GM12878 (cell line): ENCODE measurements around the gene MAGEB17. TPM values are rescaled to one million over a fixed set of nuclear protein-coding genes. Genes with fewer than 3 reads are reported as not detected.

ENCODE experiments used
- MEF2A ChIP-seq: IDR thresholded peaks from 2 replicates; pipeline ENCODE4 v1.6.1; 2011; ENCODE audit warnings: low read depth, mild to moderate bottlenecking, low read length, moderate library complexity; ENCODE audit not compliant: insufficient read depth
- MXI1 ChIP-seq: fragments of 150-350 bp; IDR thresholded peaks from 2 replicates; pipeline ENCODE4 v1.6.1; 2011; ENCODE audit warnings: low read depth, mild to moderate bottlenecking, inconsistent platforms, low read length, improper control_type of control experiment
- NRF1 ChIP-seq: conservative IDR thresholded peaks from 2 replicates; pipeline ENCODE4 v1.6.1; 2011; ENCODE audit warnings: mild to moderate bottlenecking, low read depth, low read length, improper control_type of control experiment
- PAX5 ChIP-seq: IDR thresholded peaks from 2 replicates; pipeline ENCODE4 v1.6.1; 2011; ENCODE audit warnings: low read depth, low read length, borderline replicate concordance
- ZNF207 ChIP-seq: fragments of 450-650 bp; IDR thresholded peaks from 2 replicates; pipeline ENCODE4 v1.6.1; 2014; ENCODE audit warnings: antibody characterized with exemption, mild to moderate bottlenecking, borderline replicate concordance
- ZNF622 ChIP-seq: fragments of 450-650 bp; IDR thresholded peaks from 2 replicates; pipeline ENCODE4 v1.6.1; 2017; ENCODE audit warnings: mild to moderate bottlenecking, inconsistent platforms
- polyA plus RNA-seq, 11 experiments: library from polyadenylated mRNA; depleted of rRNA in 4 of 11; unstranded in 6 of 11; stranded (reverse) in 5 of 11; fragments of >200 nt; fragmentation: Nextera tagmentation in 4 of 11; fragmentation: Illumina TruSeq in 1 of 11; extraction: Ambion mirVana in 4 of 11; extraction: Trizol in 1 of 11; gene quantifications; 1 replicate in 1 of 11; 2 replicates in 10 of 11; pipeline versions ENCODE4 v1.2.1 to v1.2.3, GENCODE V29; 2011 to 2016; ENCODE audit warnings: inconsistent platforms in 2 of 11, missing spikeins in 2 of 11, low read depth in 1 of 11
- total RNA-seq, 4 experiments: library from RNA; depleted of rRNA in 3 of 4; stranded (reverse); fragments of >200 nt in 3 of 4; fragmentation: Illumina TruSeq in 1 of 4; extraction: Trizol in 1 of 4; gene quantifications; 2 replicates each; pipeline versions ENCODE4 v1.2.1 to v1.2.3, GENCODE V29; 2013 to 2021
- TF ChIP-seq, protein P1 (sequence below): fragments of 450-650 bp; IDR thresholded peaks from 2 replicates; pipeline ENCODE4 v1.6.1; 2017; ENCODE audit warnings: mild to moderate bottlenecking, moderate library complexity
- TF ChIP-seq, protein P2 (sequence below): IDR thresholded peaks from 2 replicates; pipeline ENCODE4 v1.6.1; 2011; ENCODE audit warnings: low read depth, mild to moderate bottlenecking, low read length, moderate library complexity, borderline replicate concordance; ENCODE audit errors: extremely low read depth
- TF ChIP-seq, protein P3 (sequence below): fragments of 450-650 bp; conservative IDR thresholded peaks from 2 replicates; pipeline ENCODE4 v1.6.1; 2017; ENCODE audit warnings: mild to moderate bottlenecking, moderate library complexity

MAGEB17 gene
- total and polyA plus RNA-seq, 10 of the 15 experiments (the other 5 are each of a cell fraction or from before 2014, with no cell fraction given) = 0.05 to 0.21 TPM; not detected in 8

DNA sequence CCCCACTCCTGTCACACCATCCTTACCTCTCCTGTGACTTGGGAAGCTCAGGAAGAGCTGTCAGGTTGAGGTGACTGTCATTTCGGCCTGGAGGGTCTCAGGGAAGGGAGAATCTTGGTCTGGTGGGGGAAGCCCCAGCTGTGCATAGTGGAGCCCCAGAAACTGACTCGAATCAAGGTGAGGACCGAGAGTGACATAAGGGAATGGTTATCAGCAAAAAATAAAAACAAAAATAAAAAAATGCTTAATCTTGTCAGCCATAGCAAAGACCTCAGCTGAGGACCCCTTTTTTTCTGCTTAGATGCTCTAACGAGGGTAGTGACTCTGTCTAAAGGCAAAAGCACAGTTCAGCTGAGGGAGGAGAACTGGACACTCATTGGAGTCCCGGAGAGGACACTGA, at the start of gene MAGEB17 (continued):
- TF ChIP-seq, protein P1, sequence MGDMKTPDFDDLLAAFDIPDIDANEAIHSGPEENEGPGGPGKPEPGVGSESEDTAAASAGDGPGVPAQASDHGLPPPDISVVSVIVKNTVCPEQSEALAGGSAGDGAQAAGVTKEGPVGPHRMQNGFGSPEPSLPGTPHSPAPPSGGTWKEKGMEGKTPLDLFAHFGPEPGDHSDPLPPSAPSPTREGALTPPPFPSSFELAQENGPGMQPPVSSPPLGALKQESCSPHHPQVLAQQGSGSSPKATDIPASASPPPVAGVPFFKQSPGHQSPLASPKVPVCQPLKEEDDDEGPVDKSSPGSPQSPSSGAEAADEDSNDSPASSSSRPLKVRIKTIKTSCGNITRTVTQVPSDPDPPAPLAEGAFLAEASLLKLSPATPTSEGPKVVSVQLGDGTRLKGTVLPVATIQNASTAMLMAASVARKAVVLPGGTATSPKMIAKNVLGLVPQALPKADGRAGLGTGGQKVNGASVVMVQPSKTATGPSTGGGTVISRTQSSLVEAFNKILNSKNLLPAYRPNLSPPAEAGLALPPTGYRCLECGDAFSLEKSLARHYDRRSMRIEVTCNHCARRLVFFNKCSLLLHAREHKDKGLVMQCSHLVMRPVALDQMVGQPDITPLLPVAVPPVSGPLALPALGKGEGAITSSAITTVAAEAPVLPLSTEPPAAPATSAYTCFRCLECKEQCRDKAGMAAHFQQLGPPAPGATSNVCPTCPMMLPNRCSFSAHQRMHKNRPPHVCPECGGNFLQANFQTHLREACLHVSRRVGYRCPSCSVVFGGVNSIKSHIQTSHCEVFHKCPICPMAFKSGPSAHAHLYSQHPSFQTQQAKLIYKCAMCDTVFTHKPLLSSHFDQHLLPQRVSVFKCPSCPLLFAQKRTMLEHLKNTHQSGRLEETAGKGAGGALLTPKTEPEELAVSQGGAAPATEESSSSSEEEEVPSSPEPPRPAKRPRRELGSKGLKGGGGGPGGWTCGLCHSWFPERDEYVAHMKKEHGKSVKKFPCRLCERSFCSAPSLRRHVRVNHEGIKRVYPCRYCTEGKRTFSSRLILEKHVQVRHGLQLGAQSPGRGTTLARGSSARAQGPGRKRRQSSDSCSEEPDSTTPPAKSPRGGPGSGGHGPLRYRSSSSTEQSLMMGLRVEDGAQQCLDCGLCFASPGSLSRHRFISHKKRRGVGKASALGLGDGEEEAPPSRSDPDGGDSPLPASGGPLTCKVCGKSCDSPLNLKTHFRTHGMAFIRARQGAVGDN = no peak
- TF ChIP-seq MEF2A (no peak), MXI1 (no peak), ZNF207 (no peak), ZNF622 (no peak), PAX5 (no peak), NRF1 (no peak)
- TF ChIP-seq, protein P2, sequence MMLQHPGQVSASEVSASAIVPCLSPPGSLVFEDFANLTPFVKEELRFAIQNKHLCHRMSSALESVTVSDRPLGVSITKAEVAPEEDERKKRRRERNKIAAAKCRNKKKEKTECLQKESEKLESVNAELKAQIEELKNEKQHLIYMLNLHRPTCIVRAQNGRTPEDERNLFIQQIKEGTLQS = no peak
- TF ChIP-seq, protein P3, sequence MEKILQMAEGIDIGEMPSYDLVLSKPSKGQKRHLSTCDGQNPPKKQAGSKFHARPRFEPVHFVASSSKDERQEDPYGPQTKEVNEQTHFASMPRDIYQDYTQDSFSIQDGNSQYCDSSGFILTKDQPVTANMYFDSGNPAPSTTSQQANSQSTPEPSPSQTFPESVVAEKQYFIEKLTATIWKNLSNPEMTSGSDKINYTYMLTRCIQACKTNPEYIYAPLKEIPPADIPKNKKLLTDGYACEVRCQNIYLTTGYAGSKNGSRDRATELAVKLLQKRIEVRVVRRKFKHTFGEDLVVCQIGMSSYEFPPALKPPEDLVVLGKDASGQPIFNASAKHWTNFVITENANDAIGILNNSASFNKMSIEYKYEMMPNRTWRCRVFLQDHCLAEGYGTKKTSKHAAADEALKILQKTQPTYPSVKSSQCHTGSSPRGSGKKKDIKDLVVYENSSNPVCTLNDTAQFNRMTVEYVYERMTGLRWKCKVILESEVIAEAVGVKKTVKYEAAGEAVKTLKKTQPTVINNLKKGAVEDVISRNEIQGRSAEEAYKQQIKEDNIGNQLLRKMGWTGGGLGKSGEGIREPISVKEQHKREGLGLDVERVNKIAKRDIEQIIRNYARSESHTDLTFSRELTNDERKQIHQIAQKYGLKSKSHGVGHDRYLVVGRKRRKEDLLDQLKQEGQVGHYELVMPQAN = no peak
